WTC11 (cell line): ENCODE measurements around the gene MEP1B. TPM values are rescaled to one million over a fixed set of nuclear protein-coding genes. Genes with fewer than 3 reads are reported as not detected.

Source experiments
- ATAC-seq: fragments of 200-7000 bp; cut with Tn5 transposase; 2 replicates; pipeline ENCODE4 v1.10.0; 2021; ENCODE audit warnings: mild to moderate bottlenecking, moderate library complexity
- CTCF ChIA-PET: fragments of 300-600 bp; sonication (Branson Sonifier 250); formaldehyde crosslinking; loops from one replicate; lab custom pipeline; 2021; ENCODE audit warnings: antibody characterized with exemption; lab: Charles Lee
- POLR2A ChIA-PET: fragments of 350-600 bp; sonication (Branson Sonifier 250); formaldehyde crosslinking; loops from one replicate; lab custom pipeline; 2021; ENCODE audit warnings: antibody characterized with exemption; lab: Charles Lee
- DNase-seq: peaks from one replicate; pipeline ENCODE4 v3.0.0; 2021; ENCODE audit warnings: low spot score
- H3K27ac Mint-ChIP-seq: 2 replicates; pipeline ENCODE4 v1.8.0; 2021; ENCODE audit warnings: mixed read lengths
- H3K27me3 Mint-ChIP-seq: 2 replicates; pipeline ENCODE4 v1.8.0; 2021; ENCODE audit warnings: low read depth, mild to moderate bottlenecking, moderate library complexity, mixed read lengths
- H3K36me3 Mint-ChIP-seq: 2 replicates; pipeline ENCODE4 v1.8.0; 2021; ENCODE audit warnings: mixed read lengths
- H3K4me1 Mint-ChIP-seq: 2 replicates; pipeline ENCODE4 v1.8.0; 2022; ENCODE audit warnings: mixed read lengths
- H3K4me3 Mint-ChIP-seq: 2 replicates; pipeline ENCODE4 v1.8.0; 2021; ENCODE audit warnings: mild to moderate bottlenecking, moderate library complexity, mixed read lengths
- H3K9me3 Mint-ChIP-seq: 2 replicates; pipeline ENCODE4 v1.8.0; 2021; ENCODE audit warnings: mixed read lengths
- ATF3 ChIP-seq: sonication (generic); formaldehyde crosslinking; conservative IDR thresholded peaks from 2 replicates; pipeline ENCODE4 v1.8.1; 2022; ENCODE audit warnings: mild to moderate bottlenecking, missing genetic modification reagents
- ATF6 ChIP-seq: sonication (generic); formaldehyde crosslinking; IDR thresholded peaks from 2 replicates; pipeline ENCODE4 v1.8.1; 2023; ENCODE audit warnings: mild to moderate bottlenecking, missing genetic modification reagents
- ELF4 ChIP-seq: sonication (generic); formaldehyde crosslinking; IDR thresholded peaks from 2 replicates; pipeline ENCODE4 v1.8.1; 2022; ENCODE audit warnings: low read depth, mild to moderate bottlenecking, moderate library complexity, missing genetic modification reagents
- ERG ChIP-seq: fragments of 250-450 bp; sonication (Bioruptor Pico); IDR thresholded peaks from 2 replicates; pipeline ENCODE4 v1.8.0; 2021; ENCODE audit warnings: mild to moderate bottlenecking
- FOXP4 ChIP-seq: sonication (generic); formaldehyde crosslinking; IDR thresholded peaks from 2 replicates; pipeline ENCODE4 v1.8.0; 2022; ENCODE audit warnings: mild to moderate bottlenecking, missing genetic modification reagents
- HMGXB4 ChIP-seq: sonication (generic); formaldehyde crosslinking; IDR thresholded peaks from 2 replicates; pipeline ENCODE4 v1.8.1; 2023; ENCODE audit warnings: mild to moderate bottlenecking, moderate library complexity, missing genetic modification reagents
- MAX ChIP-seq: sonication (generic); formaldehyde crosslinking; IDR thresholded peaks from 2 replicates; pipeline ENCODE4 v1.8.0; 2022; ENCODE audit warnings: mild to moderate bottlenecking, missing genetic modification reagents
- MXD4 ChIP-seq: fragments of 250-450 bp; sonication (Bioruptor Pico); IDR thresholded peaks from 2 replicates; pipeline ENCODE4 v1.8.0; 2021; ENCODE audit warnings: mild to moderate bottlenecking, moderate library complexity, borderline replicate concordance
- PRRX2 ChIP-seq: fragments of 250-450 bp; sonication (Bioruptor Pico); IDR thresholded peaks from 2 replicates; pipeline ENCODE4 v1.8.0; 2021; ENCODE audit warnings: mild to moderate bottlenecking
- SMAD4 ChIP-seq: sonication (generic); formaldehyde crosslinking; IDR thresholded peaks from 2 replicates; pipeline ENCODE4 v1.8.0; 2022; ENCODE audit warnings: mild to moderate bottlenecking, missing genetic modification reagents
- TEAD4 ChIP-seq: sonication (generic); formaldehyde crosslinking; IDR thresholded peaks from 2 replicates; pipeline ENCODE4 v1.8.0; 2022; ENCODE audit warnings: mild to moderate bottlenecking, missing genetic modification reagents
- TP53 ChIP-seq: sonication (generic); formaldehyde crosslinking; IDR thresholded peaks from 2 replicates; pipeline ENCODE4 v1.8.1; 2023; ENCODE audit warnings: mild to moderate bottlenecking, missing genetic modification reagents
- USF2 ChIP-seq: sonication (generic); formaldehyde crosslinking; IDR thresholded peaks from 2 replicates; pipeline ENCODE4 v1.8.1; 2023; ENCODE audit warnings: mild to moderate bottlenecking, missing genetic modification reagents, moderate library complexity
- ZNF121 ChIP-seq: sonication (generic); formaldehyde crosslinking; IDR thresholded peaks from 2 replicates; pipeline ENCODE4 v1.8.0; 2023; ENCODE audit warnings: missing genetic modification reagents
- ZNF232 ChIP-seq: sonication (generic); formaldehyde crosslinking; IDR thresholded peaks from 2 replicates; pipeline ENCODE4 v1.8.0; 2022; ENCODE audit warnings: mild to moderate bottlenecking, missing genetic modification reagents
- ZNF263 ChIP-seq: sonication (generic); formaldehyde crosslinking; IDR thresholded peaks from 2 replicates; pipeline ENCODE4 v1.8.1; 2022; ENCODE audit warnings: low read depth, mild to moderate bottlenecking, moderate library complexity, missing genetic modification reagents
- ZNF317 ChIP-seq: sonication (generic); formaldehyde crosslinking; IDR thresholded peaks from 2 replicates; pipeline ENCODE4 v1.8.1; 2023; ENCODE audit warnings: low read depth, mild to moderate bottlenecking, moderate library complexity, missing genetic modification reagents, borderline replicate concordance
- ZNF425 ChIP-seq: fragments of 250-450 bp; sonication (Bioruptor Pico); conservative IDR thresholded peaks from 2 replicates; pipeline ENCODE4 v1.9.0; 2021; ENCODE audit warnings: mild to moderate bottlenecking
- total RNA-seq: library from RNA; stranded (reverse); gene quantifications from 3 replicates; pipeline ENCODE4 v1.2.3, GENCODE V29; 2021

MEP1B gene
- total RNA-seq, 1 experiment from 2014 or later = not detected

GRCh38 chr18:32249147-32249929 is 59.5 kb downstream of the MEP1B start (continued):
- TF ChIP-seq FOXP4 (CRISPR knock-in tag) (no peak), TP53 (CRISPR knock-in tag) (no peak), HMGXB4 (CRISPR knock-in tag) (no peak)
- TF ChIP-seq, all 79 proteins: peak for 0

GRCh38 chr18:32251466-32251865 is 61.6 kb downstream of the MEP1B start:
- no peaks in the 10 kb centered on the region for H3K9me3 Mint-ChIP-seq
- CTCF ChIA-PET = interaction anchor here (1.2 to 1.9 kb wide), 4 partner anchors 10 to 301 kb away, joined by 3 to 7 read pairs (median 6); no protein-coding TSS in a partner anchor

GRCh38 chr18:32252141-32252860 is 62.5 kb downstream of the MEP1B start:
- H3K27ac Mint-ChIP-seq = peak overlapping the region; percentile 26; the same call in 1 of the 2 replicates
- ATAC-seq (peak; percentile 46; the same call in 1 of the 2 replicates), DNase-seq (no peak)
- H3K9me3 Mint-ChIP-seq = no peaks in the 10 kb centered on the region
- TF ChIP-seq MAX (CRISPR knock-in tag) (no peak), ATF6 (CRISPR knock-in tag) (no peak), SMAD4 (CRISPR knock-in tag) (no peak), ZNF121 (CRISPR knock-in tag) (no peak), ZNF232 (CRISPR knock-in tag) (no peak), PRRX2 (no peak), ZNF263 (CRISPR knock-in tag) (no peak), USF2 (no peak), ZNF425 (no peak), ERG (CRISPR knock-in tag) (no peak), TEAD4 (CRISPR knock-in tag) (no peak)
- POLR2A ChIA-PET = interaction anchor here (0.6 kb wide), 1 partner anchor 66 kb away, joined by 3 read pairs; no protein-coding TSS in a partner anchor
- no peaks in the 10 kb centered on the region for H3K36me3 Mint-ChIP-seq
- H3K4me3 Mint-ChIP-seq = no peak overlapping the region
- H3K27me3 Mint-ChIP-seq = no peaks in the 10 kb centered on the region
- peaks cover 24% of the 10 kb centered on the region for H3K4me1 Mint-ChIP-seq
- CTCF ChIA-PET = interaction anchor here (1.0 to 1.9 kb wide), 6 partner anchors 9 to 300 kb away, joined by 3 to 7 read pairs (median 4); no protein-coding TSS in a partner anchor

More at GRCh38 chr18:32251466-32251865, 61.6 kb downstream of the MEP1B start:
- H3K27ac Mint-ChIP-seq = no peak overlapping the region
- H3K27me3 Mint-ChIP-seq = no peaks in the 10 kb centered on the region
- H3K36me3 Mint-ChIP-seq = no peaks in the 10 kb centered on the region
- POLR2A ChIA-PET = interaction anchor here (0.6 kb wide), 1 partner anchor 67 kb away, joined by 3 read pairs; no protein-coding TSS in a partner anchor
- no peak for DNase-seq
- peak; percentile 44 for ATAC-seq
- H3K4me3 Mint-ChIP-seq = no peak overlapping the region
- TF ChIP-seq ELF4 (CRISPR knock-in tag) (no peak), MXD4 (CRISPR knock-in tag) (no peak), ATF3 (CRISPR knock-in tag) (no peak), ZNF317 (CRISPR knock-in tag) (peak; percentile 83)
- H3K4me1 Mint-ChIP-seq = peaks cover 24% of the 10 kb centered on the region
